Breast epithelium (tissue), 3 donors: ENCODE measurements around the gene SLC35F3.

Experiments
- CTCF ChIP-seq, 3 donors: fragments of 450-650 bp; IDR thresholded peaks; one replicate each; pipeline ENCODE4 v1.5.1; 2016 to 2017; ENCODE audit warnings: antibody characterized with exemption in 3 of 3, mild to moderate bottlenecking in 3 of 3, moderate library complexity in 3 of 3
- POLR2AphosphoS5 ChIP-seq, 3 donors: sonication (generic); formaldehyde crosslinking; IDR thresholded peaks; one replicate each; pipeline ENCODE4 v1.6.1; 2017; ENCODE audit warnings: antibody characterized with exemption in 3 of 3

GRCh38 chr1:233936842-233937241 lies 32.4 kb downstream of the SLC35F3 start:
- TF ChIP-seq CTCF (IDR thresholded peaks at IDR 0.05) (no peak), POLR2AphosphoS5 (IDR thresholded peaks at IDR 0.05) (no peak)
